GM18511 (cell line): ENCODE measurements around the gene LY86.
A peak's percentile ranks its signal among the peaks of the same experiment; 100 is the strongest.

ENCODE experiments used
- ATAC-seq: cut with Tn5 transposase; IDR thresholded peaks from one replicate; pipeline ENCODE4 v1.9.1; 2021; ENCODE audit warnings: mild to moderate bottlenecking, moderate library complexity; ENCODE audit not compliant: unreplicated experiment

The LY86 gene

DNA sequence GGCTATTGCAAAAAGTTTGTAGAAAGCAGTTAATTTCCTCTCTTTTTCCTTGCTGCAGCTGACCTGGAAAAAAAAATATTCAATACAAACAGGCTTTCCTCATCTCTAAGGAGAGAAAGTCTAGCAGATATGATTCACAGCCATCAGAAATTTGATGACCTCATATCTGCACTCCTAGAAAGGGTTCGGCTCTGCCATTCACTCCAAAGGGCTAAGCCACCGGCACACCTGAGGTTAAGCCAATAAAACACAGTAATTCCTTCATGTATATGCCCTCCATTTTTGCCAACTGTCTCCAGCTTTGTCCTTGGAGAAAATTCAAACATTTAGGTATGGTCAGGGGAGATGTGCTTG lies 18.7 kb upstream of the LY86 start:
- no peak for ATAC-seq

DNA sequence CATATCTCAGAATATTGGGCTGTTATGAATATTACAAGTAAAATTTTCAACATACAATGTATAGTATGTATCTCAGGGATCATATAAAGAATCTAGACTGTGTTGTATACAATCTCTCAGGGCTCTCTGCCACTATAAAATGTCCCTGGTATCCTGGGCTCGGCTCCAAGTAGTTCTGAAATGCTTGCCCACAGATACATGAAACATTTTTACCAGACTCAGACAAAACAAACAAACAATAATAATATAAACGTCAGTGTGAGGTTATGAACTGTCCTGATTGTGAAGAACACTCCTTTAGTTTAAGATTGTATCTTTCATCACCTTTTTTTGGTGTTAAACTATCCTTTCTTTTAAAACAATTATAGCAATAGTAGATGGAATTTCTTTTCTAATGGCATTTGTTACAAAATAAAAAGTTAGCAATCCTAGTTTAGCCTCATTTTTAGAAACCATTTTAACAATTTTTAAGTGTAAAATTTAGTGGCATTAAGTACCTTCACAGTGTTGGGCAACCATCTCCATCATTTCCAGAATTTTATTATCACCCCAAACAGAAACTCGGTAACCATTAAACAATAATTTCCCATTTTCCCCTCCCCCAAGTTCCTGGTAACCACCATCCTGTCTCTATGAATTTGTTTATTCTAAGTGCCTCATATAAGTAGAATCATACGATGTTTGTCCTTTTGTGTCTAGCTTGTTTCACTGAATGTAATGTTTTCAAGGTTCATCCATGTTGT lies 17.4 kb upstream of the LY86 start:
- ATAC-seq: no peak

DNA sequence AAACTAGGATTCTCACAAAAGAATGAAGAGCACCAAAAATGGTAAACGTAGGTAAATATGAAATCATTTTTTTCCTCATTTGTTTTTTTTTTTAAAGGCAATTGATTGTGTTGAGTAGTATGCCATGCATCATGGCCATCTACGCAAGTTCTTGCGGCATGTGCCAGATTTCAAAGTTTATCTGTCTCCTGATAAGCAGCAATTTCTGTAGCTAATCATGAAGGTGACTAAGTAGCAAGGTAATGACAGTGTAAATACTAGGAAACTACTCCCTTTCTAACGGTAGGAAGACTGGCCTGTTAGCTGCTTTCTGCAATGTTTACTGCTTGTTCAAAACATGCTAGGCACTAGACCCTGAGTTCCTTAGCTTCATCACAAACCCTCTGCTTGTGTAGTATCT lies 13.4 kb upstream of the LY86 start:
- ATAC-seq: no peak

DNA sequence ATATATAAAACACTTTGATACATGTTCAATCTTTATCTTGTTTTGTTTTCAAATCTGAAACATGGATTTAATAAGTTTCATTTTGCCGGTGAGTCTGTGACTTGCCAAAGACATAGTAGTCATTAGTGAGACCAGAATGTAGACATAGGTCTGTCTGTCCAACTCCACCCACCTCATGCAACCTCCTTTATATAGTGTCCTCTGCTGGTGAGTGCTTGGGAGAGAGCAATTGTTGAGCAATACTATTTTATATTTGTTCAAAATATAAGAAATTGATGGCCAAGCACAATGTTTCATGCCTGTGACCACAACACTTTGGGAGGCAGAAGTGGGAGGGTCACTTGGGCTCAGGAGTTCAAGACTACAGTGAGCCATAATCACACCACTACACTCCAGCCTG lies 10.8 kb upstream of the LY86 start:
- no peak for ATAC-seq

DNA sequence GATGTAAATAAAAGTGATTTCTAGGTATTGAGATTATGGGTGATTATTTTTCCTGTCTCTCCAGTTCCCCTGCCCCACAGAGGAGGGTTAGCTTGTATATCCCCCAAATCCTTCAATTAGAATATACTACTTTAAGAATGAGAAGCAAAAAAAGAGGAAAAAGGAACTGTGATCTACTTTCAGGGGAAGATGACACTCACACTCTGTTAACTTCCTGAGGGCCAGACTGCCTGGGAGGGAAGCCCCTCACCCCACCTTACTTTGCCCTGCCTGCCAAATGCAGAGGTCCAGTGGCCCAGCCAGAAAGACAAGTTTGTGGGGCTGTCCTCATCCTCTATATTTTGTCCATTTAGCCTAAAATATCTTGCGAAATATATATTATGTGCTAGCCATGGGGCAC lies 9.2 kb upstream of the LY86 start:
- ATAC-seq: no peak

DNA sequence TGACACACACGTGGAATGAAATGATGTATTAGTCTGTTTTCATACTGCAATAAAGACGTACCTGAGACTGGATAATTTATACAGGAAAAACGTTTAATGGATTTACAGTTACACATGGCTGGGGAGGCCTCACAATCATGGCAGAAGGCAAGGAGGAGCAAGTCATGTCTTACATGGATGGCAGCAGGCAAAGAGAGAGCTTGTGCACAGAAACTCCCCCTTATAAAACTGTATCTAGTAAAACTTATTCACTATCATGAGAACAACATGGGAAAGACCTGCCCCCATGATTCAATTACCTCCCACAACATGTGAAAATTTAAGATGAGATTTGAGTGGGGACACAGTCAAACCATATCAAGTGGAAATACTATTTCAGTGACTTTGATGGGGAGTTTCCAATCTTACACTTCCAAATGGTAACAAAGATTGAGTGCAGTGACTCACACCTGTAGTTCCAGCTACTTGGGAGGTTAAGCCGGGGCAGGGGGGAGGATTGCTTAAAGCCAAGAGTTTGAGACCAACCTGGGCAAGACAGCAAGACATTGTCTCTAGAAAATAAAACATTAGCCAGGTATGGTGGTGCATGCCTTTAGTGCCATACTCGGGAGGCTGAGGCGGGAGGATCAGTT lies 8.2 kb upstream of the LY86 start:
- no peak for ATAC-seq

DNA sequence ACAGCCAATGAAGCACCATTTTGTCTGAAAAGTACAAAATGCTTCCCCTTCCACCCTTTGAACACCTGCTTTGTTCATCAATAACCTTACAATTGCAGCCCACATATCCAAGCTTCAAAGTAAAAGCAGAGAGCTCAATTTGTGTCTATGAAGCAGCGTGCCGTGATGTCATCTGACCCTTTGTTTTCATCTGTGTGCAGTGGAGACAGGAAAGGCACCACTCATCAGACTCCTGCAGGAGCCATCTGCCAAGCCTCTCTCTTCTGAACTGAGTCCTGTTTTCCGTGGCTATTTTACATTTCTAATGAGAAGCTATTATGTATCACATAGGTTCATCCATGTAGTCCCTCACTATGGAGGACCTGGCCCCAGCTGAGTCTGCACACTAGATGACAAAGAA lies 7.5 kb upstream of the LY86 start:
- ATAC-seq: no peak

DNA sequence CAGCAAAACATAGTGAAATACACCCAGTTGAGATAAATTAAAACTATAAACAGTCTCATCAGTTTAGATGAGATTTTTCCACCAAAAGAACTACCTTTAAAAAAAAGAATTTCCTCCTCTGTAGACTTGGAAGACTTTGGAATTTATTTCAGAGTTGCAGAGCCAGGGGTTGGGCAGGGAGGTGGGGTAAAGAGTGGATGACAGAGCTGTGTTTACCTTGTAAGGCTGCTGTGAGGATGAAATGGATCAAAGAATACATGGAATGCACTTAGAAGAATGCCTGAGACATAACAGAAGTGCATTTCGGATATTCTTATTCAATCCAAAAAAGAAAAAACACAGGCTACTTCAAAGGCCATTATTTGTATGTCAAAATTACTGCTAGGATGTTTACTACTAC lies 6.4 kb upstream of the LY86 start:
- ATAC-seq: no peak

DNA sequence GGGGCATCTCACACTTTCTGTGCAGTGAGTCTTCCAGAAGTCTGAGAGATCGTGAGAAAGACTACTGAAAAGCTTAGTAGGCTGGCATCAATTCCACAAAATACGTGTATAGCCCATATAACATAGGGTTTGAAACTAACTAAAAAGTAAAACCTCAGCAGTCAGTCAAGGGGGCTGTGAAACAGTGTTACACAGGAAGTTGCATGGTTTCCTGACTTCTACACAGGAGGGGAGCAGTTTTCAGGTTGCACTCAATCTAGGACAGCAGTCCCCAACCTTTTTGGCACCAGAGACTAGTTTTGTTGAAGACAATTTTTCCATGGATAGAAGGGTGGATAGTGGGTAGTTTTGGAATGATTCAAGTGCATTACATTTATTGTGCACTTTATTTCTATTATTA lies 4.7 kb upstream of the LY86 start:
- no peak for ATAC-seq

DNA sequence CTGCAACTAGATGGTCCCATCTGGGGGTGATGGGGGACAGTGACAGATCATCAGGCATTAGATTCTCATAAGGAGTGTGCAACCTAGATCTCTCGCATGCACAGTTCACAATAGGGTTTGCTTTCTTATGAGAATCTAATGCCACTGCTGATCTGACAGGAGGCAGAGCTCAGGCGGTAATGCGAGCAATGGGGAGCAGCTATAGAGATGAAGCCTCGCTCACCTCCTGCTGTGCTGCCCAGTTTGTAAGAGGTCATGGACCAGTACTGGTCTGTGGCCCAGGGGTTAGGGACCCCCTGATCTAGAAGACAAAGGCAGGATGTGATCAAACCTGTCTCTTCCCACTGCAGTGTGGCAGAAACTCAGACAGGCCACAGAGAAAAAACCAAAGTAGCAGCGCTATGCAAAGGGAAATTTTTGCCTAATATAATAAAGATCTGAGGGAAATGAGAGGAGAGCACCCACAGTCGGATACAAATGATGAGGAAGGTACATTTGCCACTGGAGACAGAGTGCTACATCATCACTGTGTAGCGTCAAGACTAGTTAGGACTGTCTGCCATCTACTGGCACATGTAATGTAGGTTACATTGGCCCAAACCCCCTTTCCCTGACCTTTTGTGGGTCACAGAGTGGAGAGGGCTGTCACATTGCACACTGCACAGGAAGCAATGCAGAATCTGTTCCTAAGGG lies 4.1 kb upstream of the LY86 start:
- no peak for ATAC-seq

DNA sequence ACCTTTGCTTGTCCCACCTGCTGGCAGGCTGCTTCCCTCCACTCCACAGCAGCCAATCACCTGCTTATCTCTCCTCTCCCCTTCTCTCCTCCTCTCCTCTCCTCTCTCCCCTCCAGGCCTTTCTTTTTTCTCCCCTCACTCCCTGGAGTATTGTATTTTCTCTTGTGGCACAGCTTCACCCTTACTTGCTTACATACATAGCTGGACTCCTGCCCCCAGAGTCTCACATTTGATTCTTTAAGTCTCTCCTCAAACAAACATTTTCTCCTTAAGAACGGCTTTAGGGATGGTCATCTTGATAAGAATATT lies 3.6 kb upstream of the LY86 start:
- ATAC-seq: no peak

DNA sequence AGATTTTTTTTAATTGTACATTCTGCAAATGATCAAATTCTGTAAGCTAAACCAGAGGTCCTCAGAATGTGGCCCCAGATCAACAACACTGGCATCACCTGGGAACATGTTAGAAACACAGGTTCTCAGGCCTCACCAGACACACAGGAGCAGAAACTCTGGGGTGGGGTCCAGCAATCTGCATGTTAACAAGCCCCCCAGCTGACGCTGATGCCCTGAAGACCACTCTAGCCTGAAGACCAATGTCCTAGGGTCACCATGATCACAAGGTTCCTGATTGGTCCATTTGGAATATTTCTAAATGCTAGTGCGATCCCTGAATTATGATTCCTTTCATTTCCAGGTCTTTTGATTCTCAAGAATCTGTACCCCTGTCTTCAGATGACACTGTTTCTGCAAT lies 2.4 kb upstream of the LY86 start:
- ATAC-seq: no peak

DNA sequence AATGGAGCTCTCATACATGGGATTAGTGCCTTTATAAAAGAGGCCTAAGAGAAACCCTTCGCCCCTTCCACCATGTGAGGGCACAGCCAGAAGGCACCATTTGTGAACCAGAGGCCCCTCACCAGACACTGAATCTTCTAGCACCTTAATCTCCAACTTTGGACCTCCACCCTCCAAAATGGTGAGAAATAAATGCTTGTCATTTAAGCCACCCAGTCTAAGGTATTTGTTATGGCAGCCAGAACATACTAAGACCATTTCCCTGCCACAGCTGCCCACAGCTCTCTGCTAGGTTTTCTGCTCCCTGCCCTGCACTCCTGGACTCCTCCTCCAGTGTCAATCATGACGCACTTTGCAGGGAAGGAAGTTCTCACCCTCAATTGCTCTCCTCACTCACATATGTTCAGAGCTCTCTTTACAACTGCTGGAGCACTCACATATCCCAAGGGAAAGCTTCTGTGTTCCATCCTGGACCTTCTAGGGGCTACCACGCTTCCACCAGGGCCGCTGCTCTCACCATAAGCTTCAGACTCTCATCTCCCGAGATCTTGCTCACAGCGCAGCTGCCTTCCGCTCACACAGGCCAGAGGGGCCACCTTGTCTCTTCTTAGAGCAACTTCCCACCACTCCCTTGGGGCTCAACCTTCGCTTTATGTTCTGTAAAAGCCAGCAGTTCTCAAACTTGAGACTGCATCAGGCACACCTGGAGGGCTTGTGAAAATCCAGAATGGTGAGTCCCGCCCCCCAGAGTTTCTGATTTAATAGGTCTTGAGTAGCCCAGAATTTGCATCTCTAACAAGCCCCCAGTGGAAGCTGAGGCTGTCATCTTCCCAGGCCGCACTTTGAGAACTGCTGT lies 1.6 kb upstream of the LY86 start:
- peak; percentile 53 for ATAC-seq

DNA sequence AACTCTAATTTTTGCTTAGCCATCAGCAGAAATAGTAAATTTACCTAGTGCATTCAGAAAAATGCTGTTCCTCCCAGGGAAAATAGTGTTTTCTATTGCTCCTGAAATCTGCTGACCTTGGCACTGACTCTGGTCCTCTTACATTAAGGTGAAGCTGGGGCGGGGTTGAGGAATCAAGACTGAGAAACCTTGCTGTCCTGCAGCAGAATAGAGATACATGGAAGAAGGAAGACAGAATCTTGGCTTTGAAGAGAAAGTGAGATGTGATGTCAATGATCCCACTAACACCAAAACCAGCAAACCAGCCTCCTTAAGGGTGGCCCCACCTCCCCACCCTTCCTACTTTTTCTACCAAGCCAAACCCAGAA lies 840 bp upstream of the LY86 start:
- ATAC-seq: no peak

DNA sequence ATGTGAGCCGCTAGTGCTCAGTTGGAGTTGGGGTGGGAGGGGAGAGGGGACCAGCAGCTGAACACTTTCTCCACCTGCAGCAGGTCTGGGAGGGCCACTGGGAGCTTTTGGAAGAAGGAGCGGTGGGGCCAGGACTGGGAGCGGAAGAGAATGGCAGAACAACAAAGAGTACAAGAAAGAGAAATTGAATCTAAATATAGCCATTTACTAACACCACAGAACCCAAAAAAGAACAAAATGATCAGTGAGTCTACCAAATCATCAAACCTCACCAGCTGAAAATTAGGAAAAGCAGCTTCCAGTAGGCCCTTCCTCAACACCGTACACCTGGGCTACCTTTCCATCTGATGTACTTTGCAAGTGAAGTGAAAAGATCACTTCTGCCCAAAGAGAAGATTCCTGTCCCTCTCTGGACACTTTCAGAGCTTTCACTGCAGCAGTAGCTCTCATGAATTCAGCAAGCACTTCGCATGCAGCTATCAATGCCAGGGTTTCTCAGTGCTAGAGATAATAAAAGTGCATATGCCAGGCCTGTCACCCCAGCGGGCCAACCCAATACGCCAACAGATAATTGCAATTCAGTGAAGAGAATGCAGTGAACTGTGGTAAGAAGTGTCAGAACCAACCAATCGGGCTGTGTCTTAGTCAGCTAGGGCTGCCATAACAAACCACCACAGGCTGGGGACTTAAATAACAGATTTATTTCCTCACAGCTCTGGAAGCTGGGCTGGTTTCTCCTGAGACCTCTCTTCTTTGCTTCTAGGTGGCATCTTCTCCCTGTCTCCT lies 597 bp downstream of the LY86 start:
- peak; percentile 15 for ATAC-seq

DNA sequence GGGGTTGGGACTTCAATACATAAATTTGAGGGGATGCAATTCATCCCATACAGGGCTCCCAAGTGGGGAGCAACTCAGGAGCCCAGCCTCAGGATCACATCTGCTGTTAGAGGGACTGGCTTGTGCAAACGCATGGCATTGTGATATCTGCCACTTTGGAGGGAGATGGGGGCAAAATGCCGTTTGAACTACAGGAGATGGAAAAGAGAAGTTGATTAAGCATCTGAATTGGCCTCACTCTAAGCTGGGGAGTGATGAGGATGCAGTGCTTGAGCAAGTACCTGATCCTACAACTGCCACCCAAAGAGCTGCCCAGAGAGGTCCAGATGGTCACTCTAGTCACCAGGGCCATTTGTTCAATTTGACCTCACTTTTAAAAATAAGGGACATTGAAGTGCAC lies 2.0 kb downstream of the LY86 start:
- no peak for ATAC-seq

DNA sequence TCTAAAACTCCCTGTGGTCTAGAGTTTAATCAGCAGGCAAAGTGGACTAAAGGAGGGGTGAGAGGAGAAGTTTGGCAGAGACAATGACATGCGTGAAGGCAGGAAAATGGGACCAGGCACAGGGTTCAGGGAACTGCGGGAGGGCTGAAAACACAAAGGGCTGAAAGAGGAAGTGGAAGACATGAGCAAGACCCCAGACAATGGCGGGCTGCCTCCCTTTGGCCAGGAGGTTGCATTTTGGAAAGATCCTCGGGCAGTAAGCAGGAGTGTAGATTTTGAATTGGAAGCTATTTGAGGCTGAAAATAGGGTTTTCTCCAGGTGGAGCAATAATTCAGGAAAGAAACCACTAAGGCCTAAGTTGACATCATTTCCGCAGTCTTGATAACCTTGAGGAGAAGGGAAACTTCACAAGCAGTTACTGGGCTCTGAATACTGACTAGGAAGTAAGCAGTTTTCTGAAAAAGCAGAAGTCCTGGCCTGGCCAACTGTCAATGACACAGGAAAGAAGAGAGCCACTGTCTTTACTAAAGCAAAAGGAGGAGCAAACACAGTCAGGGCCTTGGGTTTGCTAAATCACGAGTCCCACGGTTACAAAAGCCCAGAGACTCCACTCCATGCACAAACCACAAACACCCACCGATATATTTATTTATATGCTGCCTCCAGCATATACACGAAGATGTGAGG lies 3.4 kb downstream of the LY86 start:
- ATAC-seq: peak; percentile 40

DNA sequence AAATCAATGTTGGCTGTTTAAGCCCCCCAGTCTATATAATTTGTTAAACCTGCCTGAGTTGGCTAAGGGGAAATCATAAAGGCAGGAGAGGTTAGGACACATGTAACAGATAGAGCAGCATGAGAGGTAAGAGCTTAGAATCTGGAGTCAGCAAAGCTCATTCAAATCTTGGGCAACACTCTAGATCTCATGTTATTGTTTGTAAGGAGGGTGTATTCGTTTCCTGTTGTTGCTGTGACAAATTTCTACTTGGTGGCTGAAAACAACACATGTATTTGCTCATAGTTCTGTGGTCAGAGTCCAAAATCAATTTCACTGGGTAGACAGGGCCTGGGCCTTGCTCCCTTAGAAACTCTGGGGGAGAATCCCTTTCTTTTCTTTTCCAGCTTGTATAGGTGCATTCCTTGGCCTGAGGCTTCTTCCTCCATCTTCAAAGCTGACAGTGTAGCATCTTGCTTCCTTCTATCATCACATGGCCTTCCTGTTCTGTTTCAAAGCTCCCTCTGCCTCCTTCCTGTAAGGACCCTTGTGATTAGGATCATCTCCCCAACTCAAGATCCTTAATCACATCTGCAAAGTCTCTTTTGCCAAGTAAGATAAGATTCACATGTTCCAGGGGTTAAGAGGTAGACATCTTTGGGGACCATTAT lies 4.4 kb downstream of the LY86 start:
- no peak for ATAC-seq

DNA sequence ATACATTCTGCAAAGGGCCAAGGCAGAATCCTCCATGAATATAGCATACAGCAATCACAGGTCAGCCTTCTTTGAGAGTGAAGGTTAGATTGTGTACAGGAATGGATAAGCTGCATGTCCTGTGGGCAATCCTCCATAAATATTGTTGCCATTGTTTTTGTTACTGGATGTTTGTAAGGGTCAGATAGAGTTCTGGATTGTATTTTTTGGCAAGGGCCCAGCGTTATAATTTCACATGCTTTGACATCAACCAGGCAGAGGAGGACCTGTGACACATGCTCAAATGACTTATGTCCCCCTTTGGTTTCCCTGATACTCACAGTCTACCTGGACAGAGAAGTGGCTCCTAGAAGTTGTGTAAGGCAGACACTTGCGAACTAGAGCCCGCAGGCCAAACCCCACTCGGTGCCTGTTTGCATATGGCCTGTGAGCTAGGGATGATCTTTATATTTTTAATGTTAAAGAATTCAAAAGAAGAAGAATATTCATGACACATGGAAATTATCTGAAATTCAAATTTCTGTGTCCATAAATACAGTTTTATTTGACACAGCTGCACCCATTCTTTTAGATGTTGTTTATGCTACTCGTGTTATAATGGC lies 5.4 kb downstream of the LY86 start:
- ATAC-seq: no peak

DNA sequence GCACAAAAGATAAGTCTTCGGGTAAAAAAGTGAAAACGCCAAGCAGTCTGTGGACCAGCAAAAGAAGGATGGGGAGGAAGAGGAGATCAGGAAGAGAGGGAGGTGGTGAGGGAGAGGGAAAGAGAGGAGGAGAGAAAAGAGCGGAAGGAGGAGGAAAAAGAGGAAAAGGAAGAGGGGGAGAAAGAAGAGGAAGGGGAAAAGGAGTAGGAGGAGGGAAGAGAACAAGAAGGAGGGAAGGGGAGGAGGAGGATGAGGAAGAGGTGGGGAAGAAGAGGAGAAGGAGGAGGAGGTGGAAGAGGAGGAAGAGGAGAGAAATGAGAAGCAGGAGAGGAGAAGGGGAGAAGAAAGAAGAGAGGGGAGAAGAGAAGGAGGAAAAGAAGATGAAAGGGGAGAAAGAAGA lies 6.5 kb downstream of the LY86 start:
- ATAC-seq: no peak
